Transverse colon (tissue), 4 donors: ENCODE measurements around the gene CAMTA1. TPM values are rescaled to one million over a fixed set of nuclear protein-coding genes. Genes with fewer than 3 reads are reported as not detected.

Experiments
- DNase-seq: peaks from one replicate; pipeline ENCODE4 v3.0.0-alpha.2; 2019
- H3K27ac ChIP-seq, 4 donors: fragments of 200-600 bp; sonication (generic); 2 replicates each; pipeline ENCODE4 v1.5.1; 2016 to 2018; ENCODE audit warnings: inconsistent platforms in 4 of 4
- H3K27me3 ChIP-seq: fragments of 200-600 bp; sonication (generic); 2 replicates; pipeline ENCODE4 v1.5.1; 2017; ENCODE audit warnings: inconsistent platforms
- H3K36me3 ChIP-seq, 4 donors: fragments of 200-600 bp; sonication (generic); 2 replicates each; pipeline ENCODE4 v1.5.1; 2017 to 2019; ENCODE audit warnings: inconsistent platforms in 4 of 4
- H3K4me1 ChIP-seq, 4 donors: fragments of 200-600 bp; sonication (generic); 2 replicates each; pipeline ENCODE4 v1.5.1; 2017 to 2020; ENCODE audit warnings: inconsistent platforms in 4 of 4
- H3K4me3 ChIP-seq, 4 donors: fragments of 200-600 bp; sonication (generic); 1 replicate in 1 of 4; 2 replicates in 3 of 4; pipeline versions ENCODE4 v1.5.1 to v1.6.1; 2017 to 2019; ENCODE audit warnings: inconsistent platforms in 4 of 4
- H3K9me3 ChIP-seq, 2 donors: fragments of 200-600 bp; sonication (generic); 2 replicates each; pipeline ENCODE4 v1.5.1; 2017 to 2019; ENCODE audit warnings: inconsistent platforms in 2 of 2
- EP300 ChIP-seq: sonication (generic); formaldehyde crosslinking; IDR thresholded peaks from one replicate; pipeline ENCODE4 v1.6.1; 2017; ENCODE audit warnings: antibody characterized with exemption, low read depth
- POLR2A ChIP-seq: fragments of 450-650 bp; IDR thresholded peaks from one replicate; pipeline ENCODE4 v1.6.1; 2016; ENCODE audit warnings: antibody characterized with exemption, mild to moderate bottlenecking, moderate library complexity
- POLR2AphosphoS5 ChIP-seq, 3 donors: sonication (generic); formaldehyde crosslinking; IDR thresholded peaks; one replicate each; pipeline ENCODE4 v1.6.1; 2016; ENCODE audit warnings: antibody characterized with exemption in 3 of 3
- WGBS, 2 donors: methylation state at CpG; one replicate each; pipeline ENCODE4 v1.1.5; 2018; ENCODE audit warnings: low coverage in 1 of 2; 5-methylcytosine and 5-hydroxymethylcytosine counted together
- in situ Hi-C, 4 donors: fragments of 200-750 bp; cut with MboI; loops; one replicate each; pipeline versions ENCODE4 v1.15.0 to v1.15.1; 2017; ENCODE audit warnings: low sequenced_read_pairs in 3 of 4, low pct_ligation_motif_present in 1 of 4, low pct_unique_long_range_greater_than_20kb in 1 of 4
- intact Hi-C: fragments of 100-400 bp; cut with DNase I; formaldehyde crosslinking; loops from one replicate; pipeline ENCODE4 v1.15.1; 2023; ENCODE audit warnings: low total_unique reads
- total RNA-seq, 4 donors: library from RNA; depleted of rRNA; stranded (reverse); fragments of >200 nt; gene quantifications; one replicate each; pipeline ENCODE4 v1.1.0, GENCODE V29; 2016
- TF ChIP-seq, protein P1 (sequence below), 5 experiments: fragments of 200-600 bp in 3 of 5; fragments of 450-650 bp in 2 of 5; sonication (generic) in 3 of 5; IDR thresholded peaks; 1 replicate in 2 of 5; 2 replicates in 3 of 5; pipeline ENCODE4 v1.5.1; 2016 to 2017; ENCODE audit warnings: antibody characterized with exemption in 5 of 5, inconsistent platforms in 3 of 5, mild to moderate bottlenecking in 2 of 5, moderate library complexity in 1 of 5

Gene CAMTA1
- total RNA-seq, 4 donors from 2014 or later, result 93.8 to 268 (median 130) TPM

DNA sequence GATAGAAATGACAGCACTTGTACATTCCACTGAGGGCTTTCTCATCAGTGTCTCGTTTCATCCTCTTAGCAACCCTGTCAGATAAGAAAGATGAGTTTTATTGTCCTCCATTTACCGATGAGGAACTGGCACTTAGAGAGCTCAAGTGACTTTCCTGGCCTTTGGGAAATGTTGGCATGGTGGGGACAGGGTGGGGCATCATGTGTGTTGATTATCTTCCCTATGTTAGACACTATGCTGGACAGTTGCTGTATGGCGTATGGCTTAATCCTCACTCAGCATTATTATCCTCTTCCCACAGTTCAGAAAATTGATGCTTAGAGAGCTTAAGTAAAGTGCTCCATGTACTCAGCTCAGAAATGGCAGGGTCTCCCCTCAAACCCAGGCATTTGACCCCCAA is 163.2 kb downstream of the CAMTA1 start:
- in situ Hi-C loops (no loop called here), intact Hi-C loops (no loop called here)

DNA sequence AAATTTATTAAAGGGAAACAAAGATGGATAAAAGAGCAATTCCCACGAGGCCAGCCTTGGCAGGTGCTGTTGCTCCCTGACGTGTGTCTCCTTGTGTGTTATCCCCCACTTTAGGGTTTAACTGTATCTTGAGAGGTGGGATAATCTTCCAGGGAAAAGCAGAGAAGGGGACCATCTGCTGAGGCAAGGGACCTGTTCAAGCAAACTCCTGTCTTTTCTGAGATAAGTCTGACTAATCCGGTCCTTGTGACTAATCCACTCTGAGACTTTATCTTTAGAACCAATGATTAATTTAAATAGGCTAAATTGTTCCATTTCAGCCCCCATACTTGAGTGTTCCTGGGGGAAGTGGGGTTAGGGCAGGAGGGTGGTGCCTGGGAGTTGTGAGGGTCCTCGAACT is 163.6 kb downstream of the CAMTA1 start:
- TF ChIP-seq POLR2AphosphoS5 (IDR thresholded peaks at IDR 0.05) (no peak), POLR2A (no peak), EP300 (no peak)
- TF ChIP-seq, protein P1, sequence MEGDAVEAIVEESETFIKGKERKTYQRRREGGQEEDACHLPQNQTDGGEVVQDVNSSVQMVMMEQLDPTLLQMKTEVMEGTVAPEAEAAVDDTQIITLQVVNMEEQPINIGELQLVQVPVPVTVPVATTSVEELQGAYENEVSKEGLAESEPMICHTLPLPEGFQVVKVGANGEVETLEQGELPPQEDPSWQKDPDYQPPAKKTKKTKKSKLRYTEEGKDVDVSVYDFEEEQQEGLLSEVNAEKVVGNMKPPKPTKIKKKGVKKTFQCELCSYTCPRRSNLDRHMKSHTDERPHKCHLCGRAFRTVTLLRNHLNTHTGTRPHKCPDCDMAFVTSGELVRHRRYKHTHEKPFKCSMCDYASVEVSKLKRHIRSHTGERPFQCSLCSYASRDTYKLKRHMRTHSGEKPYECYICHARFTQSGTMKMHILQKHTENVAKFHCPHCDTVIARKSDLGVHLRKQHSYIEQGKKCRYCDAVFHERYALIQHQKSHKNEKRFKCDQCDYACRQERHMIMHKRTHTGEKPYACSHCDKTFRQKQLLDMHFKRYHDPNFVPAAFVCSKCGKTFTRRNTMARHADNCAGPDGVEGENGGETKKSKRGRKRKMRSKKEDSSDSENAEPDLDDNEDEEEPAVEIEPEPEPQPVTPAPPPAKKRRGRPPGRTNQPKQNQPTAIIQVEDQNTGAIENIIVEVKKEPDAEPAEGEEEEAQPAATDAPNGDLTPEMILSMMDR (IDR thresholded peaks at IDR 0.05), result no peak
- WGBS, 2 donors, result 70 to 80% methylated on average over 2 to 4 of the region's 4 CpGs
- Histone ChIP-seq H3K27me3 (no peaks in the 10 kb centered on the region), H3K36me3 (no peaks in the 10 kb centered on the region), H3K9me3 (no peaks in the 10 kb centered on the region), H3K4me3 (no peak overlapping the region), H3K4me1 (no peaks in the 10 kb centered on the region), H3K27ac (no peak overlapping the region)
- intact Hi-C loops (no loop called here), in situ Hi-C loops (no loop called here)
- no peak for DNase-seq

More for the DNA sequence above, 163.2 kb downstream of the CAMTA1 start:
- H3K27ac ChIP-seq, result no peak overlapping the region
- 67 to 79% methylated on average over 1 to 3 of the region's 3 CpGs for WGBS, 2 donors
- H3K36me3 ChIP-seq, result no peaks in the 10 kb centered on the region
- no peaks in the 10 kb centered on the region for H3K4me1 ChIP-seq
- TF ChIP-seq, protein P1 (IDR thresholded peaks at IDR 0.05), result no peak
- TF ChIP-seq POLR2A, result no peak
- no peak for TF ChIP-seq POLR2AphosphoS5 (IDR thresholded peaks at IDR 0.05)
- no peak for TF ChIP-seq EP300
- H3K27me3 ChIP-seq, result no peaks in the 10 kb centered on the region
- no peak for DNase-seq
- H3K9me3 ChIP-seq, result no peaks in the 10 kb centered on the region
- H3K4me3 ChIP-seq, result no peak overlapping the region

DNA sequence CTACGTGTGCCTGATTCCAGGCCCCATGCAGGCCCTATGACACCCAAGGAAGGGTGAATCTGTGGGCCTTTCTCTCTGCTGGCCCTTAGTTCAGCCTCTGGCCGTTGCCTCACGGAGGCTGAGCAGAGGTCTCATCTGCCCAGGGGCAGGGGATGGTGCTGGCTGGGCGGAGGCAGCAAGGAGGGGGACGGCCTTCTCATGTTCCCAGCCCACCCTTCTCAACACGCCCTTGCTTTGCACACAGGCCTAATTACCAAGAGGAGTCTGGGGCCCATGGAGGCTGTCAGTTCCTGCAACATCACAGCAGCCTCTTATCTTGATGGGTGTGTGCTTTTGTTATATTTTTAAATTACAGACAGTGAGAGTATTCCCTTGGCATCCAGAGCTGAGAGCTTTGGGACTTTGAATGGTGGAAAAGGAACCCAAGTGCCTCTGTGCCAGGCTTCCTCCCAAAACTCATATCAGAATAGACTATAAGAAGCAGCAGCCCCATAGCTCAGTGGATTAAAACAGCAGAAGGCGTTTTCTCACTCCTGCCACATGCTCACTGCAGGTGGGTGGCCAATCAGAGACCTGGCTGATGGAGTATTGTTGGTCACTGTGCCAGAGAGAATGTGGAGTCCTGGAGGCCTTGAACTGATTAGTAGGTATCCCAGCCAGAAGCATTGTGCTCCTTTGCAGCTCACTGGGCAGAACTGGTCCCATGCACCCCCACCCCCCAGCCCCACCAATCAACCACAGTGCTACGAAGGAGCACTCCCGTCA is 164.9 kb downstream of the CAMTA1 start:
- 63% methylated on average over 8 of the region's 9 CpGs; no CpG with 5 or more reads in 1 of the 2 donors for WGBS, 2 donors

DNA sequence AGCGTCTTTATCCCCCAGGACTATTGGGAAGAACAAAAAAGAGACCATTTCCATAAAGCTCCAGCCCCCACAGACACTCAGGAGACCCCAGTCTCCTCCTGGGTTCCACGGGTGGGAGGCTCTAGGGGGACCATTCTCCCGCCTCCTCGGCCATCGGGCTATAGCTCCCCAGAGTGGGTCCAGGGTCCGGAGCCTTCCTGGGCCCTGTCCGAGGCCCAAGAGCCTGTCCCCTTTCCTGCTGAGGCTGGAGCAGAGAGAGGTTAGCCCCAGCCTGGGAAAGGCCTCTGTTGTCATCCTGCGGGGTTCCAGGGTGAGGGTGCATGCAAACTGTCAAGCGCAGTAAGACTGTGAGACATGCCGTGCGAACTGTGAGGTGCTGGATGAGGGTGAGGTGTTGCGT is 166.3 kb downstream of the CAMTA1 start:
- TF ChIP-seq, protein P1 (IDR thresholded peaks at IDR 0.05), result no peak
- TF ChIP-seq POLR2A, result no peak
- TF ChIP-seq EP300, result no peak
- TF ChIP-seq POLR2AphosphoS5 (IDR thresholded peaks at IDR 0.05), result no peak
- Histone ChIP-seq H3K27me3 (no peaks in the 10 kb centered on the region), H3K36me3 (no peaks in the 10 kb centered on the region), H3K27ac (no peak overlapping the region), H3K9me3 (no peaks in the 10 kb centered on the region), H3K4me1 (peaks cover 0 to 6% (median 0%) of the 10 kb centered on the region in 4 donors), H3K4me3 (no peak overlapping the region)
- intact Hi-C loops, result no loop called here
- in situ Hi-C loops, result no loop called here
- WGBS, 2 donors, result 84% methylated on average over 12 of the region's 12 CpGs; no CpG with 5 or more reads in 1 of the 2 donors
- DNase-seq, result no peak

More for the DNA sequence above, 164.9 kb downstream of the CAMTA1 start:
- no peaks in the 10 kb centered on the region for H3K36me3 ChIP-seq
- no peaks in the 10 kb centered on the region for H3K4me1 ChIP-seq
- H3K4me3 ChIP-seq, result no peak overlapping the region
- intact Hi-C loops, result no loop called here
- H3K27ac ChIP-seq, result no peak overlapping the region
- in situ Hi-C loops, result no loop called here
- TF ChIP-seq POLR2A (no peak), EP300 (no peak), POLR2AphosphoS5 (IDR thresholded peaks at IDR 0.05) (no peak)
- TF ChIP-seq, protein P1 (IDR thresholded peaks at IDR 0.05), result no peak
- no peak for DNase-seq
- no peaks in the 10 kb centered on the region for H3K9me3 ChIP-seq
- no peaks in the 10 kb centered on the region for H3K27me3 ChIP-seq
